ENCODE measurements around the gene DCAF12. TPM values are rescaled to one million over a fixed set of nuclear protein-coding genes. Genes with fewer than 3 reads are reported as not detected.

Gene DCAF12
- total and polyA plus RNA-seq, 2 of the 4 experiments (the other 2 are of a cell fraction), result 7.2 to 17.1 TPM

- no peak overlapping the region for H4K91ac ChIP-seq (ENCODE audit: insufficient read depth, low read depth, low read length)
- POLR2A ChIA-PET (ENCODE audit: unreplicated experiment), result no interaction called here
- dilution Hi-C loops (cut with HindIII; ENCODE audit: low sequenced_read_pairs, unreplicated experiment) (no loop called here), in situ Hi-C loops (cut with MboI; ENCODE audit: low sequenced_read_pairs) (no loop called here), intact Hi-C loops (cut with micrococcal nuclease) (no loop called here)
- no peak overlapping the region for H2AFZ ChIP-seq (replicated peaks; ENCODE audit: low read length, poor library complexity)
- H2AK5ac ChIP-seq (ENCODE audit: low read depth, low read length), result no peak overlapping the region
- no peaks in the 10 kb centered on the region for H3K9me3 ChIP-seq (ENCODE audit: control insufficient read depth, insufficient read depth, low read length)
- no peak overlapping the region for H2BK5ac ChIP-seq (ENCODE audit: low read depth, low read length, poor library complexity, severe bottlenecking)
- no peak overlapping the region for H3K4ac ChIP-seq (ENCODE audit: low read depth, low read length)
- no peak overlapping the region for H2AK9ac ChIP-seq (replicated peaks; ENCODE audit: low read depth, low read length, poor library complexity)
- no peak overlapping the region for H3K56ac ChIP-seq (ENCODE audit: extremely low read depth, insufficient read depth, low read length)
- no peaks in the 10 kb centered on the region for H3K4me1 ChIP-seq (ENCODE audit: control insufficient read depth, insufficient read depth, low read length)
- no peak overlapping the region for H3K9ac ChIP-seq (ENCODE audit: low read depth, low read length)
- H2BK120ac ChIP-seq (ENCODE audit: low read depth, low read length), result no peak overlapping the region
- no peak for ATAC-seq (ENCODE audit: low read depth)
- H3K23ac ChIP-seq (ENCODE audit: low read depth, low read length), result no peak overlapping the region
- no CpG with 5 or more reads among the region's 5 CpGs for WGBS, 2 experiments (ENCODE audit: extremely low coverage in 2 of 2, insufficient read length in 1 of 2)
- H3K4me2 ChIP-seq (ENCODE audit: low read depth, low read length), result no peak overlapping the region
- no peak overlapping the region for H3K18ac ChIP-seq (ENCODE audit: low read depth, low read length)
- H2BK20ac ChIP-seq (ENCODE audit: low read depth, low read length), result no peak overlapping the region
- no peak overlapping the region for H4K5ac ChIP-seq (ENCODE audit: low read depth, low read length)
- DNase-seq, result no peak
- H4K8ac ChIP-seq (ENCODE audit: low read depth in 2 of 2, low read length in 2 of 2), result no peak overlapping the region
- CTCF ChIA-PET, result no interaction called here
- no TSS peak for BruUV-seq (replicated peaks)
- no peaks in the 10 kb centered on the region for H3K27me3 ChIP-seq (ENCODE audit: control insufficient read depth, insufficient read depth, low read length)
- H4K20me1 ChIP-seq (ENCODE audit: insufficient read depth, low read length), result no peaks in the 10 kb centered on the region
- no peak overlapping the region for H3K4me3 ChIP-seq (ENCODE audit: insufficient read depth, low read depth, low read length)
- 0 out of 4 replicates have a peak, but pooled peaks cover 0 to 5% of the 10 kb centered on the region in 2 experiments for H3K79me1 ChIP-seq (ENCODE audit: low read depth in 1 of 2, low read length in 2 of 2)
- no peak overlapping the region for H2BK15ac ChIP-seq (ENCODE audit: low read depth, low read length)
- H3K14ac ChIP-seq (replicated peaks; ENCODE audit: low read depth, low read length), result no peak overlapping the region
- TF ChIP-seq MAZ (IDR thresholded peaks at IDR 0.05; ENCODE audit: borderline replicate concordance, low read depth, low read length) (no peak), CHD1 (IDR thresholded peaks at IDR 0.05; ENCODE audit: low read depth, low read length) (no peak), NFE2L2 (IDR thresholded peaks at IDR 0.05; ENCODE audit: low read depth, low read length) (no peak), RFX5 (IDR thresholded peaks at IDR 0.05; ENCODE audit: low read depth, low read length) (no peak), MXI1 (IDR thresholded peaks at IDR 0.05; ENCODE audit: borderline replicate concordance, low read depth, low read length) (no peak)
- TF ChIP-seq, protein P1, sequence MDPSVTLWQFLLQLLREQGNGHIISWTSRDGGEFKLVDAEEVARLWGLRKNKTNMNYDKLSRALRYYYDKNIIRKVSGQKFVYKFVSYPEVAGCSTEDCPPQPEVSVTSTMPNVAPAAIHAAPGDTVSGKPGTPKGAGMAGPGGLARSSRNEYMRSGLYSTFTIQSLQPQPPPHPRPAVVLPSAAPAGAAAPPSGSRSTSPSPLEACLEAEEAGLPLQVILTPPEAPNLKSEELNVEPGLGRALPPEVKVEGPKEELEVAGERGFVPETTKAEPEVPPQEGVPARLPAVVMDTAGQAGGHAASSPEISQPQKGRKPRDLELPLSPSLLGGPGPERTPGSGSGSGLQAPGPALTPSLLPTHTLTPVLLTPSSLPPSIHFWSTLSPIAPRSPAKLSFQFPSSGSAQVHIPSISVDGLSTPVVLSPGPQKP (IDR thresholded peaks at IDR 0.05; ENCODE audit: borderline replicate concordance, low read depth, low read length), result no peak
- no peak overlapping the region for H3K27ac ChIP-seq (ENCODE audit: insufficient read depth, low read length)
- H3K9me1 ChIP-seq (ENCODE audit: insufficient read depth, low read length), result peaks cover 3% of the 10 kb centered on the region; the same call in 1 of the 2 replicates
- peaks cover 52% of the 10 kb centered on the region for H3K36me3 ChIP-seq (ENCODE audit: control insufficient read depth, insufficient read depth, low read length)
Measured at GRCh38 chr9:34098307-34098706, 28.2 kb downstream of the DCAF12 start.
